GM12878 (cell line): ENCODE data around the gene CHRM2. TPM values are rescaled to one million over a fixed set of nuclear protein-coding genes. Genes with fewer than 3 reads are reported as not detected.

Experiments used
- ATAC-seq: fragments of 200-7000 bp; cut with Tn5 transposase; 3 replicates; pipeline ENCODE4 v1.9.1; 2020; ENCODE audit warnings: mild to moderate bottlenecking, moderate library complexity
- BruUV-seq: library from RNA; stranded (reverse); fragments of 400-500 nt; replicated peaks from 2 replicates; lab custom pipeline; 2021; lab: Mats Ljungman, UMichigan
- CTCF ChIA-PET: fragments of 300-600 bp; sonication (Branson Sonifier 250); formaldehyde crosslinking; extraction: SDS; loops from one replicate; lab custom pipeline; 2021; ENCODE audit warnings: inconsistent platforms; lab: Yijun Ruan, JAX
- POLR2A ChIA-PET: fragments of 350-600 bp; formaldehyde crosslinking; extraction: SDS; loops from one replicate; lab custom pipeline; 2021; ENCODE audit warnings: inconsistent platforms; lab: Charles Lee
- RAD21 ChIA-PET: fragments of 300-600 bp; sonication (Branson Sonifier 250); formaldehyde crosslinking; loops from one replicate; lab custom pipeline; 2023; ENCODE audit warnings: antibody characterized with exemption; ENCODE audit not compliant: unreplicated experiment; lab: Charles Lee
- SMC1A ChIA-PET: fragments of 300-600 bp; sonication (Branson Sonifier 250); formaldehyde crosslinking; loops from one replicate; lab custom pipeline; 2023; ENCODE audit not compliant: unreplicated experiment, uncharacterized antibody; lab: Charles Lee
- DNase-seq: peaks from one replicate; pipeline ENCODE4 v3.0.0-alpha.2; 2011; ENCODE audit warnings: low read depth, low spot score
- FAIRE-seq: peaks from 3 replicates; lab custom pipeline; 2011; peaks lifted over from hg19 to GRCh38; lab: Jason Lieb, UNC
- H2AFZ ChIP-seq: 2 replicates; pipeline ENCODE4 v1.6.0; 2011; ENCODE audit warnings: low read depth, low read length, control low read depth; ENCODE audit not compliant: control insufficient read depth
- H3K27ac ChIP-seq: 2 replicates; pipeline ENCODE4 v1.5.1; 2011; ENCODE audit warnings: control low read depth; ENCODE audit not compliant: control insufficient read depth, insufficient read depth
- H3K27me3 ChIP-seq, 2 experiments: replicated peaks in 1 of 2; 2 replicates each; pipeline versions ENCODE4 v1.6.0 to v1.6.1; 2011; ENCODE audit warnings: low read length in 1 of 2; ENCODE audit not compliant: control insufficient read depth in 2 of 2, insufficient read depth in 2 of 2
- H3K36me3 ChIP-seq, 2 experiments: 2 replicates each; pipeline ENCODE4 v1.5.1; 2011; ENCODE audit warnings: low read length in 1 of 2; ENCODE audit not compliant: control insufficient read depth in 2 of 2, insufficient read depth in 2 of 2
- H3K4me1 ChIP-seq: 2 replicates; pipeline ENCODE4 v1.6.1; 2011; ENCODE audit warnings: mild to moderate bottlenecking, low read length, moderate library complexity, mixed read lengths; ENCODE audit not compliant: control insufficient read depth, insufficient read depth
- H3K4me2 ChIP-seq: 2 replicates; pipeline ENCODE4 v1.6.0; 2011; ENCODE audit warnings: control low read depth; ENCODE audit not compliant: control insufficient read depth, insufficient read depth
- H3K4me3 ChIP-seq: fragments of 200-600 bp; sonication (generic); 2 replicates; pipeline ENCODE4 v1.5.1; 2016
- H3K79me2 ChIP-seq: 2 replicates; pipeline ENCODE4 v1.6.0; 2011; ENCODE audit warnings: low read length; ENCODE audit not compliant: control insufficient read depth, insufficient read depth
- H3K9ac ChIP-seq: 2 replicates; pipeline ENCODE4 v1.8.0; 2011; ENCODE audit warnings: low read length, control low read depth, mixed read lengths; ENCODE audit not compliant: control insufficient read depth, insufficient read depth
- H3K9me3 ChIP-seq: replicated peaks from 3 replicates; pipeline ENCODE4 v1.5.1; 2011; ENCODE audit warnings: mild to moderate bottlenecking, low read length; ENCODE audit not compliant: control insufficient read depth, insufficient read depth
- H4K20me1 ChIP-seq: 2 replicates; pipeline ENCODE4 v1.6.0; 2011; ENCODE audit not compliant: control insufficient read depth, insufficient read depth
- EP300 ChIP-seq, 2 experiments: fragments of 150-350 bp in 1 of 2; IDR thresholded peaks; 2 replicates each; pipeline ENCODE4 v1.6.1; 2011 to 2012; ENCODE audit warnings: low read depth in 2 of 2, low read length in 2 of 2, borderline replicate concordance in 1 of 2, improper control_type of control experiment in 1 of 2, inconsistent platforms in 1 of 2; ENCODE audit not compliant: control insufficient read depth in 1 of 2
- JUNB ChIP-seq: IDR thresholded peaks from 2 replicates; pipeline ENCODE4 v1.6.1; 2016; ENCODE audit warnings: antibody characterized with exemption, mild to moderate bottlenecking
- NR2C1 ChIP-seq: fragments of 450-650 bp; IDR thresholded peaks from 2 replicates; pipeline ENCODE4 v1.6.1; 2017; ENCODE audit warnings: antibody characterized with exemption, mild to moderate bottlenecking, moderate library complexity
- ZBTB33 ChIP-seq: fragments of 450-650 bp; IDR thresholded peaks from 2 replicates; pipeline ENCODE4 v1.6.1; 2017; ENCODE audit warnings: mild to moderate bottlenecking
- WGBS: methylation state at CpG from one replicate; pipeline ENCODE4 v1.1.6; 2016; ENCODE audit warnings: low lambda C conversion rate; ENCODE audit not compliant: insufficient replicate concordance, insufficient coverage; ENCODE audit errors: missing lambda C conversion rate; 5-methylcytosine and 5-hydroxymethylcytosine counted together
- in situ Hi-C: fragments of 300-500 bp; cut with MboI; formaldehyde crosslinking; loops from 9 replicates; pipeline ENCODE4 v1.14.3; 2018; ENCODE audit warnings: mixed read lengths
- intact Hi-C: fragments of 100-400 bp; cut with micrococcal nuclease; formaldehyde crosslinking; loops from one replicate; pipeline ENCODE4 v1.14.2; 2022; ENCODE audit not compliant: unreplicated experiment
- polyA plus RNA-seq, 11 experiments: library from polyadenylated mRNA; depleted of rRNA in 4 of 11; unstranded in 6 of 11; stranded (reverse) in 5 of 11; fragments of >200 nt; fragmentation: Nextera tagmentation in 4 of 11; fragmentation: Illumina TruSeq in 1 of 11; extraction: Ambion mirVana in 4 of 11; extraction: Trizol in 1 of 11; gene quantifications; 1 replicate in 1 of 11; 2 replicates in 10 of 11; pipeline versions ENCODE4 v1.2.1 to v1.2.3, GENCODE V29; 2011 to 2016; ENCODE audit warnings: inconsistent platforms in 2 of 11, missing spikeins in 2 of 11, low read depth in 1 of 11
- total RNA-seq, 4 experiments: library from RNA; depleted of rRNA in 3 of 4; stranded (reverse); fragments of >200 nt in 3 of 4; fragmentation: Illumina TruSeq in 1 of 4; extraction: Trizol in 1 of 4; gene quantifications; 2 replicates each; pipeline versions ENCODE4 v1.2.1 to v1.2.3, GENCODE V29; 2013 to 2021
- TF ChIP-seq, protein P1 (sequence below): fragments of 450-650 bp; formaldehyde crosslinking; IDR thresholded peaks from 2 replicates; pipeline ENCODE4 v1.4.0; 2022; ENCODE audit warnings: mild to moderate bottlenecking, moderate library complexity

Gene CHRM2
- total and polyA plus RNA-seq, 10 of the 15 experiments (the other 5 are each of a cell fraction or from before 2014, with no cell fraction given) = 0.05 TPM; not detected in 9

DNA sequence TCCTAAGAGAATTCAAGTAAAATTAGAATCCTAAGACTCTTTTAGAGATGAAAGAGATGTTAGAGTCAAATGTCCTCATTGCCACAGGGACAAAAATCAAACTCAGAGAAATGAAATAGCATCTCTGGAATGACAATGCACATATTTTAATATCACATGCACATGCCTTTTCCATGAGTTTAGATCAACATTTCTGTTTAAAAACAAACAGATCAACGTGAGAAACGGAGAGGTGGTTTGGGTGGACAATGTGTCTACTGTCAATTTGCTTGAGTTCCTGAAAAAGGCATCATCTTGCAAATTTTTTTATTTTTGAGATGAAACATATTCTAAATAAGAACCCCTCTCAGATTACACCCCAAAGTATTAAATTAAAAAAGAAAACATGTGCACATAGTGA, 130.0 kb downstream of the CHRM2 start:
- H3K4me2 ChIP-seq = no peak overlapping the region
- ATAC-seq (no peak), DNase-seq (no peak), FAIRE-seq (no peak)
- ChIA-PET POLR2A (no interaction called here), SMC1A (no interaction called here), CTCF (no interaction called here), RAD21 (no interaction called here)
- no peaks in the 10 kb centered on the region for H4K20me1 ChIP-seq
- no peaks in the 10 kb centered on the region for H3K4me1 ChIP-seq
- H3K79me2 ChIP-seq = no peaks in the 10 kb centered on the region
- intact Hi-C loops = no loop called here
- H3K27ac ChIP-seq = no peak overlapping the region
- no peak overlapping the region for H2AFZ ChIP-seq
- H3K4me3 ChIP-seq = no peak overlapping the region
- H3K36me3 ChIP-seq = no peaks in the 10 kb centered on the region
- no peak overlapping the region for H3K9ac ChIP-seq
- in situ Hi-C loops = no loop called here
- BruUV-seq = no TSS peak
- H3K27me3 ChIP-seq = no peaks in the 10 kb centered on the region
- 4% methylated on average over 2 of the region's 2 CpGs for WGBS
- H3K9me3 ChIP-seq = no peaks in the 10 kb centered on the region
- TF ChIP-seq EP300 (IDR thresholded peaks at IDR 0.05; ENCODE audit: borderline replicate concordance in 1 of 2, control insufficient read depth in 1 of 2, low read depth in 2 of 2, low read length in 2 of 2) (no peak), NR2C1 (no peak), JUNB (no peak), ZBTB33 (no peak)
- TF ChIP-seq, protein P1, sequence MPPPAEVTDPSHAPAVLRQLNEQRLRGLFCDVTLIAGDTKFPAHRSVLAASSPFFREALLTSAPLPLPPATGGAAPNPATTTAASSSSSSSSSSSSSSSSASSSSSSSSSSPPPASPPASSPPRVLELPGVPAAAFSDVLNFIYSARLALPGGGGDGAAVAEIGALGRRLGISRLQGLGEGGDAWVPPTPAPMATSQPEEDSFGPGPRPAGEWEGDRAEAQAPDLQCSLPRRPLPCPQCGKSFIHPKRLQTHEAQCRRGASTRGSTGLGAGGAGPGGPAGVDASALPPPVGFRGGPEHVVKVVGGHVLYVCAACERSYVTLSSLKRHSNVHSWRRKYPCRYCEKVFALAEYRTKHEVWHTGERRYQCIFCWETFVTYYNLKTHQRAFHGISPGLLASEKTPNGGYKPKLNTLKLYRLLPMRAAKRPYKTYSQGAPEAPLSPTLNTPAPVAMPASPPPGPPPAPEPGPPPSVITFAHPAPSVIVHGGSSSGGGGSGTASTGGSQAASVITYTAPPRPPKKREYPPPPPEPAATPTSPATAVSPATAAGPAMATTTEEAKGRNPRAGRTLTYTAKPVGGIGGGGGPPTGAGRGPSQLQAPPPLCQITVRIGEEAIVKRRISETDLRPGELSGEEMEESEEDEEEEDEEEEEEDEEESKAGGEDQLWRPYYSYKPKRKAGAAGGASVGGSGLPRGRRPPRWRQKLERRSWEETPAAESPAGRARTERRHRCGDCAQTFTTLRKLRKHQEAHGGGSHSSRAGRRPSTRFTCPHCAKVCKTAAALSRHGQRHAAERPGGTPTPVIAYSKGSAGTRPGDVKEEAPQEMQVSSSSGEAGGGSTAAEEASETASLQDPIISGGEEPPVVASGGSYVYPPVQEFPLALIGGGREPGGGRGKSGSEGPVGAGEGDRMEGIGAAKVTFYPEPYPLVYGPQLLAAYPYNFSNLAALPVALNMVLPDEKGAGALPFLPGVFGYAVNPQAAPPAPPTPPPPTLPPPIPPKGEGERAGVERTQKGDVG (CRISPR knock-in tag) = no peak
- TF ChIP-seq, all 136 proteins: peak for 0
